SK-N-SH (cell line): ENCODE data around the gene ZNF586. TPM values are rescaled to one million over a fixed set of nuclear protein-coding genes. Genes with fewer than 3 reads are reported as not detected.

ENCODE experiments used
- CTCF ChIA-PET: fragments of 300-600, 350-600 bp; formaldehyde crosslinking; extraction: SDS; loops from one replicate; lab custom pipeline; 2021; lab: Yijun Ruan, JAX
- POLR2A ChIA-PET: fragments of 350-600 bp; sonication (Branson Sonifier 250); formaldehyde crosslinking; extraction: SDS; loops from one replicate; lab custom pipeline; 2020; ENCODE audit warnings: antibody characterized with exemption, inconsistent platforms; lab: Yijun Ruan, JAX
- DNase-seq: peaks from one replicate; pipeline ENCODE4 v3.0.0; 2012
- H2AFZ ChIP-seq: fragments of 200-600 bp; sonication (generic); 2 replicates; pipeline ENCODE4 v1.8.1; 2016; ENCODE audit warnings: antibody characterized with exemption, mild to moderate bottlenecking, low read depth
- H3F3A ChIP-seq: fragments of 200-600 bp; sonication (generic); replicated peaks from 2 replicates; pipeline ENCODE3; 2016; ENCODE audit warnings: antibody characterized with exemption, mild to moderate bottlenecking; ENCODE audit not compliant: insufficient read depth
- H3K27ac ChIP-seq, 2 experiments: fragments of 200-500 bp in 1 of 2; fragments of 200-600 bp in 1 of 2; sonication (Bioruptor generic) in 1 of 2; sonication (generic), shearing (Covaris generic) in 1 of 2; 2 replicates each; pipeline versions ENCODE4 v1.5.1 to v1.6.1; 2014 to 2016; ENCODE audit warnings: low read depth in 2 of 2, inconsistent platforms in 1 of 2, low read length in 1 of 2, mild to moderate bottlenecking in 1 of 2, mixed read lengths in 1 of 2
- H3K27me3 ChIP-seq: fragments of 200-600 bp; sonication (generic), shearing (Covaris generic); 2 replicates; pipeline ENCODE4 v1.6.1; 2016; ENCODE audit warnings: mixed run types; ENCODE audit not compliant: insufficient read depth
- H3K36me3 ChIP-seq, 2 experiments: fragments of 200-500 bp in 1 of 2; fragments of 200-600 bp in 1 of 2; sonication (Bioruptor generic) in 1 of 2; sonication (generic) in 1 of 2; replicated peaks in 1 of 2; 2 replicates each; pipeline versions ENCODE3 to v1.5.1; 2014 to 2016; ENCODE audit warnings: low read length in 1 of 2, mild to moderate bottlenecking in 1 of 2; ENCODE audit not compliant: insufficient read depth in 2 of 2, control insufficient read depth in 1 of 2
- H3K4me1 ChIP-seq, 2 experiments: fragments of 200-500 bp in 1 of 2; fragments of 200-600 bp in 1 of 2; sonication (Bioruptor generic) in 1 of 2; sonication (generic), shearing (Covaris generic) in 1 of 2; 2 replicates each; pipeline versions ENCODE4 v1.5.1 to v1.6.1; 2014 to 2016; ENCODE audit warnings: low read depth in 1 of 2, low read length in 1 of 2, mixed run types in 1 of 2; ENCODE audit not compliant: insufficient read depth in 2 of 2, control insufficient read depth in 1 of 2
- H3K4me2 ChIP-seq: fragments of 200-600 bp; sonication (generic), shearing (Covaris generic); 2 replicates; pipeline ENCODE4 v1.6.1; 2017; ENCODE audit warnings: mixed run types
- H3K4me3 ChIP-seq, 2 experiments: fragments of 200-500 bp in 1 of 2; fragments of 200-600 bp in 1 of 2; sonication (Bioruptor generic) in 1 of 2; sonication (generic), shearing (Covaris generic) in 1 of 2; 2 replicates each; pipeline versions ENCODE4 v1.5.1 to v1.8.1; 2014 to 2016; ENCODE audit warnings: low read depth in 2 of 2, inconsistent platforms in 1 of 2, low read length in 1 of 2, mild to moderate bottlenecking in 1 of 2, mixed read lengths in 1 of 2, moderate library complexity in 1 of 2
- H3K79me2 ChIP-seq: fragments of 200-600 bp; sonication (generic); 2 replicates; pipeline ENCODE4 v1.8.1; 2017; ENCODE audit warnings: mild to moderate bottlenecking; ENCODE audit not compliant: insufficient read depth
- H3K9ac ChIP-seq: fragments of 200-600 bp; sonication (generic); 2 replicates; pipeline ENCODE4 v1.6.1; 2017; ENCODE audit warnings: mixed run types
- H3K9me2 ChIP-seq: fragments of 200-600 bp; sonication (generic); 2 replicates; pipeline ENCODE4 v1.6.1; 2017; ENCODE audit warnings: mixed run types
- H3K9me3 ChIP-seq: fragments of 200-600 bp; sonication (generic); 2 replicates; pipeline ENCODE4 v1.6.1; 2017; ENCODE audit warnings: mixed run types, mild to moderate bottlenecking, moderate library complexity
- H4K20me1 ChIP-seq: fragments of 200-600 bp; sonication (generic); 2 replicates; pipeline ENCODE4 v1.6.1; 2017; ENCODE audit warnings: mild to moderate bottlenecking, mixed run types; ENCODE audit not compliant: insufficient read depth
- CTCF ChIP-seq: fragments of 200-600 bp; sonication (generic); IDR thresholded peaks from 2 replicates; pipeline ENCODE4 v1.6.1; 2017; ENCODE audit warnings: antibody characterized with exemption, mild to moderate bottlenecking, moderate library complexity
- ELF1 ChIP-seq: IDR thresholded peaks from 2 replicates; pipeline ENCODE4 v1.4.0; 2012
- EP300 ChIP-seq, 2 experiments: IDR thresholded peaks; 2 replicates each; pipeline versions ENCODE4 v1.4.0 to v1.6.1; 2012; ENCODE audit warnings: borderline replicate concordance in 1 of 2, low read depth in 1 of 2, low read length in 1 of 2
- EZH2phosphoT487 ChIP-seq: fragments of 200-600 bp; sonication (generic); IDR thresholded peaks from 2 replicates; pipeline ENCODE4 v1.6.1; 2017; ENCODE audit warnings: low read depth, mixed run types, mild to moderate bottlenecking, antibody characterized with exemption, moderate library complexity, borderline replicate concordance
- FOXM1 ChIP-seq: IDR thresholded peaks from 2 replicates; pipeline ENCODE4 v1.4.0; 2012; ENCODE audit warnings: low read depth, mild to moderate bottlenecking
- IRF3 ChIP-seq: fragments of 150-350 bp; IDR thresholded peaks from 2 replicates; pipeline ENCODE4 v1.6.1; 2016; ENCODE audit warnings: mild to moderate bottlenecking, low read depth, low read length
- JUND ChIP-seq: IDR thresholded peaks from 2 replicates; pipeline ENCODE4 v1.4.0; 2012
- MEF2A ChIP-seq: IDR thresholded peaks from 2 replicates; pipeline ENCODE4 v1.4.0; 2012; ENCODE audit warnings: low read depth, borderline replicate concordance
- NRF1 ChIP-seq: IDR thresholded peaks from 2 replicates; pipeline ENCODE4 v1.6.1; 2012; ENCODE audit warnings: low read depth, mild to moderate bottlenecking, low read length
- RFX5 ChIP-seq: IDR thresholded peaks from 2 replicates; pipeline ENCODE4 v1.6.1; 2012; ENCODE audit warnings: mild to moderate bottlenecking, improper control_type of control experiment, low read length
- RXRA ChIP-seq: IDR thresholded peaks from 2 replicates; pipeline ENCODE4 v1.4.0; 2012; ENCODE audit warnings: low read depth, mild to moderate bottlenecking, borderline replicate concordance
- SIN3A ChIP-seq: IDR thresholded peaks from 2 replicates; pipeline ENCODE4 v1.6.1; 2012; ENCODE audit warnings: low read depth, mild to moderate bottlenecking, low read length, moderate library complexity, borderline replicate concordance
- TAF1 ChIP-seq: IDR thresholded peaks from 2 replicates; pipeline ENCODE4 v1.6.1; 2012; ENCODE audit warnings: low read depth, mild to moderate bottlenecking, low read length, moderate library complexity, borderline replicate concordance
- TEAD4 ChIP-seq: IDR thresholded peaks from 2 replicates; pipeline ENCODE4 v1.4.0; 2012; ENCODE audit warnings: mild to moderate bottlenecking, borderline replicate concordance; ENCODE audit not compliant: insufficient read depth
- USF1 ChIP-seq: IDR thresholded peaks from 2 replicates; pipeline ENCODE4 v1.4.0; 2012; ENCODE audit warnings: low read depth, borderline replicate concordance
- USF2 ChIP-seq: fragments of 150-350 bp; IDR thresholded peaks from 2 replicates; pipeline ENCODE4 v1.6.1; 2017; ENCODE audit warnings: antibody characterized with exemption, low read length, low read depth, borderline replicate concordance
- ZBTB33 ChIP-seq: IDR thresholded peaks from 2 replicates; pipeline ENCODE4 v1.4.0; 2012; ENCODE audit warnings: low read depth, borderline replicate concordance
- WGBS: methylation state at CpG from one replicate; pipeline ENCODE4 v1.1.6; 2017; ENCODE audit warnings: low lambda C conversion rate; 5-methylcytosine and 5-hydroxymethylcytosine counted together
- polyA plus RNA-seq, 3 experiments: library from polyadenylated mRNA; depleted of rRNA; stranded (reverse); fragments of >200 nt; gene quantifications; 2 replicates each; pipeline ENCODE4 v1.2.3, GENCODE V29; 2012

ZNF586 gene
- polyA plus RNA-seq, 1 of the 3 experiments (the other 2 are of a cell fraction) = 3.5 TPM

GRCh38 chr19:57816652-57817051 lies 47.2 kb downstream of the ZNF586 start:
- Histone ChIP-seq H3K79me2 (peaks cover 38% of the 10 kb centered on the region), H3K4me1 (peaks cover 0 to 13% of the 10 kb centered on the region in 2 experiments; a peak in 2 of 4 replicates), H3K4me2 (no peak overlapping the region), H3K4me3 (no peak overlapping the region), H3K36me3 (no peaks in the 10 kb centered on the region), H3K9ac (no peak overlapping the region), H3K9me3 (no peaks in the 10 kb centered on the region), H2AFZ (no peak overlapping the region), H3K9me2 (no peaks in the 10 kb centered on the region), H3K27ac (no peak overlapping the region), H4K20me1 (no peaks in the 10 kb centered on the region), H3F3A (no peaks in the 10 kb centered on the region), H3K27me3 (no peaks in the 10 kb centered on the region)
- WGBS = 88% methylated on average over 7 of the region's 7 CpGs
- POLR2A ChIA-PET = no interaction called here
- CTCF ChIA-PET = no interaction called here
- DNase-seq = no peak
- no peak for TF ChIP-seq CTCF
- no peak for TF ChIP-seq EZH2phosphoT487
- no peak for TF ChIP-seq TEAD4
- TF ChIP-seq MEF2A = no peak
- no peak for TF ChIP-seq ELF1
- TF ChIP-seq RXRA = no peak
- no peak for TF ChIP-seq IRF3
- TF ChIP-seq, all 33 proteins: peak for 0

- Histone ChIP-seq H2AFZ (no peak overlapping the region), H3K4me3 (no peak overlapping the region), H3K9me2 (no peaks in the 10 kb centered on the region), H3K4me1 (peaks cover 0 to 13% of the 10 kb centered on the region in 2 experiments; a peak in 2 of 4 replicates), H3F3A (no peaks in the 10 kb centered on the region), H3K4me2 (no peak overlapping the region), H3K79me2 (peaks cover 51% of the 10 kb centered on the region), H4K20me1 (no peaks in the 10 kb centered on the region), H3K27ac (no peak overlapping the region), H3K27me3 (no peaks in the 10 kb centered on the region), H3K9me3 (no peaks in the 10 kb centered on the region), H3K9ac (no peak overlapping the region), H3K36me3 (no peaks in the 10 kb centered on the region)
- DNase-seq = no peak
- ChIA-PET POLR2A (no interaction called here), CTCF (no interaction called here)
- WGBS = 93% methylated on average over 14 of the region's 14 CpGs
- TF ChIP-seq EZH2phosphoT487 = no peak
- no peak for TF ChIP-seq TEAD4
- TF ChIP-seq USF1 = no peak
- no peak for TF ChIP-seq FOXM1
- no peak for TF ChIP-seq RFX5
- TF ChIP-seq CTCF = no peak
- TF ChIP-seq ZBTB33 = no peak
- TF ChIP-seq JUND = no peak
- no peak for TF ChIP-seq SIN3A
- no peak for TF ChIP-seq USF2
- no peak for TF ChIP-seq EP300 (IDR thresholded peaks at IDR 0.05; ENCODE audit: borderline replicate concordance in 1 of 2, low read depth in 1 of 2, low read length in 1 of 2)
- no peak for TF ChIP-seq TAF1
- no peak for TF ChIP-seq NRF1
Measured at GRCh38 chr19:57817976-57818375, 48.5 kb downstream of the ZNF586 start.
